AG20443 (cell line): Measurements from ENCODE around the gene CYLC2.

ENCODE experiments used
- DNase-seq: peaks from one replicate; pipeline ENCODE4 v3.0.0; 2012; ENCODE audit warnings: low spot score, mixed read lengths

Gene CYLC2

DNA sequence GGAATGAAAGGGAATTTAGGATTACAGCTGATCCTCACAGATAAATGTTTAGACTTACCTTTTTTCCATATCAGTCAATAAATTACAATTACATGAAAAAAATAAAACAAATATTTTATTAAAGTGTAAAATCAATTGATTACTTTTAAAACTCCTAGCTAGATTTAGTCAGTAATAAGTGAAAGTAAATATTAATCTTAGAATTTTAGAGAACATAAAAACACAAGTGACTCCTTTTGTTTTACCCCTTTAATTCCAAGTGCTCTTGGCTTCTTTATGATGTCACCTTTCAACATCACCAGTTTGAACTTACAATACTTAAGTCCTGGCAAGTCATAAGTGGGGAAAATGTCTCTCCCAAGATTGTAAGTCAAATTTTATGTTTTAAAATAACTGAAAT, at the start of gene CYLC2:
TSS of gene CYLC2 (plus strand) at position 301 of the 400 bp plus-strand sequence. CDS start at position 349, 48 bp downstream.
- DNase-seq, result no peak

GRCh38 chr9:102950346-102950745, 44.8 kb upstream of the CYLC2 start:
- no peak for DNase-seq

DNA sequence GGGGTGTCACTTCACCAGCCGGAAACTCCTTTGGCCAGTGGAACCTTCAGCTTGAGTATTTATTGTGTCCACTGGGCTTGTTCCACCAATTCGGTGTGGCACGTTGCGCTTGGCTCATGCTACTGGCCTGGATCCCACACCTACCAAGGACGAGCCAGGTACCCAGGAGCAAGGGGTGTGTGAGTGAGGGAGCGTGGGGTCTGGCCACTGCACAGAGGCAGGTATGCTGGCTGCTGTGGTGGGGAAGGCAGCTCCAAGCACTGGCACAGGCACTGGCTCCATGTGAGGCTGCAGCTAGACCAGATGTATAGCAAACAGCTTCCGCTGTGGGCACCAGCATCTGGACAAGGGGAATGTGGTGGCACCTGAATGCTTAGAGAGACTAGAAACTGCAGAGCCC, 28.1 kb upstream of the CYLC2 start:
- no peak for DNase-seq

DNA sequence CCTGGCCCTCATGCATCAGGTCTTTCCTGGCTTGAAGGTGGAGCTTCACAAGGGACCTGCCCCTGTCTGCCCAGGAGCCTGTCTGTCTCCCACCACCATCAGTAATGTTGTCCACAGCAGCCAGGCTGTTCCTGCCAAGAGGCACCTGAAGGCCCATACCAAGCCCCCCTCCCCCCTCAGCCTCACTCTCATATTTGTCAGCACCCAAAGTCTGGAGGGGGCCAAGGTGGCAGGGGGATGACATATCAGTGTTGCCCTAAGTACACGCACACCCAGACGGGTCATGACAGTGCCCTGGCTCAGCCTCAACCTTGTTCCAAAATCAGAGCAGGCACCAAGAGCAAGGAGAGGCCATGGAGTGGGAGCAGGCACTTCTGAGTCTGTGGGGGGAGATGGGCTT, 27.2 kb upstream of the CYLC2 start:
- DNase-seq, result no peak

DNA sequence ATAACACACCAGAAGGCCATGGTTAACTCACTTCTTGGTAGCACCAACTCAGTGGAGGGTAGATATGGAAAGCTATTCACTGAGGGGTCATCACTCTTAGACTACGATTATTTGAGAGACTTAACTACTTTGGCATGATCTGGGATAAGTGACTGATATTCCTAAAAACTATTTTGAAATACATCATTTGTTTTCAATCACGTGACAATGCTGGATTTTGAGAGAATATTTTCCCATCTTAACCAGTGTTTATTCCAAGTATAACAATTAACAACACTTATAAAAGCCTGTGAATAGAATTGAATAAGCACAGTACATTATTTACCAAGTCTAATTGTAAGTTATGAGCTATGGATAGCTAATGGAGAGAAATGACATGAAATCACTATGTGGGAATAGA, 22.4 kb upstream of the CYLC2 start:
- no peak for DNase-seq

- DNase-seq, result no peak
Observed at GRCh38 chr9:102974530-102974929, 20.6 kb upstream of the CYLC2 start.

- no peak for DNase-seq
Observed at GRCh38 chr9:102975251-102975650, 19.9 kb upstream of the CYLC2 start.

GRCh38 chr9:102985162-102985895, 9.8 kb upstream of the CYLC2 start:
- no peak for DNase-seq

- no peak for DNase-seq
Observed at GRCh38 chr9:102986425-102986824, 8.7 kb upstream of the CYLC2 start.

DNA sequence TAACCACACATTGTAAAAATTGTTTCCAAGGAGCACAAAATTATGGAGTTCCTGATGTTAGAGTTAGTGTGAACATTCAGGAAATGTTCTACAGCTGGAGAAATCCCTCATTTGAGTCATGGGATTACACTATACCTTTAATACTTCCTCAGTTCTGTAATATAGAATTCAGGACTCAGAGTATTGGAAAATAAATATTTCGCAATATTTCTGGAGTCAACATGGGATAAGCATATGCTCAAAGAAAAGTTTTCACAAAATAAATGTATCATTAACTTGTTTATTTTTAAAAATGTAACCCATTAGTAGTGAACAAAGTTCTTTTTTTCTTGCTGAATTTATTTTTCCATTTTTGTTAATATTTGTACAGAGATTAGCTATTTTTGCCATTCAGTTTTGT, 8.6 kb downstream of the CYLC2 start:
- no peak for DNase-seq

- DNase-seq, result no peak
Observed at GRCh38 chr9:103014242-103014641, 19.1 kb downstream of the CYLC2 start.

GRCh38 chr9:103025796-103026195, 30.7 kb downstream of the CYLC2 start:
- no peak for DNase-seq

DNA sequence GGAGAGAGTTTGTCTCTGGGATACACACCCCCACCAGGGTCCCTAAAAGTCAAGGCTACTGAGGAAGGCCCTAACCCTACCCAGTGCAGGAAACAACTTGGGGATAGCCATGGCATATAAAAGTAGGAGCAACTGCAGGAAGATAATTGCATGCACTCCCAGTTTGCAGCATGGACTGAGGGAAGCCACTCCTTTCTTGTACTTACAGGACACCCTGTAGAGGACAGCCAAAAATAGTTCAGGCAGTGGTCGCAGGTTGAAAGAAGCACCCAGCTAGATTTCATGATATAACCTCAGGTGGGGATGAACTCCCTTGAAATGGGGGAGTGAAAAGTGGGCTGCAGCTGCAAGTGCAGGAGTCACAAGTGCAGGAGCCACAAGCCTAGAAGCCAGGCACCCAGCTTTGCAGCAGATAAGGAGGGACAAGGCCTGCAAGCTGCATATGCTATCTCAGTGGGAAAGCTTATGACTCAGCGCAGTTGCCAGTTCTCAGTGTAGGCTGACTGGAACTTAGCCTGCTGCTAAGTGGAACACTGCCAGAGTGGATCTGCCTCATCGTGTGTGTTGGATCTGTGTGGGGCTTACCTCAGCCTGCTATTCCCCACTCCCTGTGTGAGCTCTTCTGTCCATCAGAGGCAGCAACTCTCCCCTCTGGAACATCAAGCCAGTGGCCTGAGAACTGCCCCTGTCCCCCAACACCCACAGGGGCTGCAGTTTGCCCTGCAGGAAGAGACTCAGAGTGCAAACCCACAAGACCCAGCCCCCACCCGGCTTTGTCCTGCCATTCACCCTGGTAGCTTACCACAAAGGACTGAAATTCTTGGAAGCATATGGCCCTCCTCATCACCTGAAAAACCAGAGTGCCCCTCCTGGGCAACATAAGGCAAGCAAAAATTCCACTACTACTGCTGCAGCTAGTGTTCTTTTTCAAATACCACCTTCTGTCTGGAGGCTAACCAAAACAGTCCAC, 42.7 kb downstream of the CYLC2 start:
- DNase-seq, result no peak

GRCh38 chr9:103041961-103042360, 46.8 kb downstream of the CYLC2 start:
- DNase-seq, result no peak
